Effector memory CD8-positive, alpha-beta T cell (primary cell): ENCODE measurements around the gene TLL1.

Source experiments
- ATAC-seq: fragments of 150-1000 bp; cut with Tn5 transposase; replicated peaks from 2 replicates; pipeline ENCODE4 v1.10.0; 2021; ENCODE audit warnings: mild to moderate bottlenecking, moderate library complexity
- DNase-seq, 3 experiments: peaks; one replicate each; pipeline ENCODE4 v3.0.0; 2021
- H3K27ac Mint-ChIP-seq, 2 donors: one replicate each; pipeline ENCODE4 v1.8.0; 2022; ENCODE audit warnings: mild to moderate bottlenecking in 2 of 2, mixed read lengths in 2 of 2, moderate library complexity in 2 of 2
- H3K27me3 Mint-ChIP-seq, 2 donors: one replicate each; pipeline ENCODE4 v1.8.0; 2022; ENCODE audit warnings: mixed read lengths in 2 of 2
- H3K36me3 Mint-ChIP-seq: one replicate; pipeline ENCODE4 v1.8.0; 2022; ENCODE audit warnings: mild to moderate bottlenecking, moderate library complexity, mixed read lengths; ENCODE audit not compliant: insufficient read depth
- H3K4me1 Mint-ChIP-seq, 2 donors: one replicate each; pipeline ENCODE4 v1.8.0; 2022; ENCODE audit warnings: low read depth in 2 of 2, mixed read lengths in 2 of 2
- H3K4me3 Mint-ChIP-seq, 2 donors: one replicate each; pipeline ENCODE4 v1.8.0; 2022; ENCODE audit warnings: mild to moderate bottlenecking in 2 of 2, mixed read lengths in 2 of 2, moderate library complexity in 2 of 2
- H3K9me3 Mint-ChIP-seq, 2 donors: one replicate each; pipeline ENCODE4 v1.8.0; 2022; ENCODE audit warnings: mixed read lengths in 2 of 2
- total RNA-seq, 9 experiments: gene quantifications; one replicate each; lab custom pipeline; 2026; lab: John Stamatoyannopoulos, UW

Gene TLL1
- 0 to 0.10 (median 0) reads per million in 9 experiments for total RNA-seq

- no peak within 1 kb of the TSS for H3K27ac Mint-ChIP-seq
- H3K4me1 Mint-ChIP-seq = peaks cover 0 to 1% of the 10 kb centered on the region in 2 donors
- peaks cover 3% of the 10 kb centered on the region for H3K36me3 Mint-ChIP-seq
- peaks cover 25 to 43% of the 10 kb centered on the region in 2 donors for H3K27me3 Mint-ChIP-seq
- H3K4me3 Mint-ChIP-seq = no peak within 1 kb of the TSS
- no peak for DNase-seq
- peaks cover 0 to 4% of the 10 kb centered on the region in 2 donors for H3K9me3 Mint-ChIP-seq
- ATAC-seq = no peak
Measured at GRCh38 chr4:165872461-165873297, at the start of gene TLL1. Gene TLL1 (plus strand): TSS chr4:165873237. CDS start chr4:165873905, 668 bp downstream.

DNA sequence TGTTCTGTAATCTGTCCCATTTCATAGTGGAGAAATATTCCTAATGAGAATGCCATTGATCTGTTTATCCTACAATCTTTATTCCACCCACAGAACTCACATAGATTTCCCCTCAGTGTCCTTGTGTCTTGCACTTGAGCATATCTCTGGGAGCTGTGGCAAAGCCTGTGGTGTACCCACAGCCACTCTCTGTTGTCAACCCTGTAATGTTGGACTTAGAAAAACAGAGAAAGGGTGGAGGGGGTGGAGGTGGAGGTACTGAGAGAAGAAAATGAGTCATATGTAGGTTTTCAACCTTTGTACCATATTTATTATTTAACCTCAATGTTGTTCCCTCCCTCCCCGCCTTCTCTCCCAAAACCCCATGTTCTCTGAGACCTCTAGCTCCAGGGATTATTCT, 46.9 kb upstream of the TLL1 start:
- no peak for ATAC-seq
- no peak for DNase-seq
- Mint-ChIP-seq H3K4me3 (no peak overlapping the region), H3K27ac (no peak overlapping the region), H3K36me3 (no peaks in the 10 kb centered on the region), H3K9me3 (peaks cover 8 to 22% of the 10 kb centered on the region in 2 donors), H3K27me3 (no peaks in the 10 kb centered on the region), H3K4me1 (no peaks in the 10 kb centered on the region)

- Mint-ChIP-seq H3K27me3 (no peaks in the 10 kb centered on the region), H3K27ac (no peak overlapping the region), H3K9me3 (peaks cover 9 to 16% of the 10 kb centered on the region in 2 donors), H3K4me1 (no peaks in the 10 kb centered on the region), H3K36me3 (no peaks in the 10 kb centered on the region), H3K4me3 (no peak overlapping the region)
- DNase-seq = no peak
- no peak for ATAC-seq
Measured at GRCh38 chr4:165827018-165827417, 46.0 kb upstream of the TLL1 start.

DNA sequence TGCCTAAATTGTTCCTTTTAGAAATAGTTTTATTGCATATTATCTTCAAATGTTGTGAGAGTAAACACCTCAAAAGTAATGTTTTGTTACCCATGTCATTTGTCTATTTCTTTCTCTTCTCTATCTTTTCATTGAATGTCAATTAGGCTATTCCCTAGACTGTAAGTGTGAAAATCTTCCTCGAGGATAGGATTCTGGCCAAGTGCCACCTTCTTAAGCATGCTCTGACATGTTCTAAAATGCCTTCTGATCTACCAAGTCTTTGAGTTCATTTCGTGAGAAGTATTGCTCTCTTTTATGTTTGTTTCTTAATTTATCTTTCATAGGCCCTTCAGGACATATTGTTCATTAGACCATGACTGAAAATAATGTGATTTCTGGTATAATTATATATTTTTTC, 44.1 kb upstream of the TLL1 start:
- Mint-ChIP-seq H3K36me3 (no peaks in the 10 kb centered on the region), H3K27me3 (no peaks in the 10 kb centered on the region), H3K4me3 (no peak overlapping the region), H3K9me3 (peaks cover 7 to 14% of the 10 kb centered on the region in 2 donors), H3K4me1 (no peaks in the 10 kb centered on the region), H3K27ac (no peak overlapping the region)
- ATAC-seq (no peak), DNase-seq (no peak)

DNA sequence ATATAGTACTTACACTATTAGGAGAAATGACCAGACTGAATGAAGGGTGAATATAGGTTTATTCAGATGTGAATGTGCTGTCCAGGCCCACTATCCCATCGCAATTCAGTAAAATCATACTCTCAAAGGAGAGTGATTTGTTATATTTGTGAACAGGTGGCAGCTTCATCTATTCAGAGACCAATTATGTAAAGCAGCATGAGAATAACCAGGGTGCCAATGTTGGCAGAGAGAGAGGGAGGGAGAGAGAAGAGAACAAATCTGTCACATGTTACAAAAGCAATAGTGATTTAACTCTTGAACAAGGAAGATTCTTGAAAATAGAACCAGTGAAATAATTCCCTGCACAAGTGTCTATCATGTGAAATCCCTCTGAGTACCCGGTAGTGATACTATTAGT, 38.9 kb upstream of the TLL1 start:
- DNase-seq (no peak), ATAC-seq (no peak)
- no peaks in the 10 kb centered on the region for H3K36me3 Mint-ChIP-seq
- peaks cover 3 to 7% of the 10 kb centered on the region in 2 donors for H3K9me3 Mint-ChIP-seq
- H3K27ac Mint-ChIP-seq = no peak overlapping the region
- H3K4me1 Mint-ChIP-seq = no peaks in the 10 kb centered on the region
- no peaks in the 10 kb centered on the region for H3K27me3 Mint-ChIP-seq
- no peak overlapping the region for H3K4me3 Mint-ChIP-seq

- DNase-seq = no peak
Measured at GRCh38 chr4:165838575-165838974, 34.5 kb upstream of the TLL1 start.

DNA sequence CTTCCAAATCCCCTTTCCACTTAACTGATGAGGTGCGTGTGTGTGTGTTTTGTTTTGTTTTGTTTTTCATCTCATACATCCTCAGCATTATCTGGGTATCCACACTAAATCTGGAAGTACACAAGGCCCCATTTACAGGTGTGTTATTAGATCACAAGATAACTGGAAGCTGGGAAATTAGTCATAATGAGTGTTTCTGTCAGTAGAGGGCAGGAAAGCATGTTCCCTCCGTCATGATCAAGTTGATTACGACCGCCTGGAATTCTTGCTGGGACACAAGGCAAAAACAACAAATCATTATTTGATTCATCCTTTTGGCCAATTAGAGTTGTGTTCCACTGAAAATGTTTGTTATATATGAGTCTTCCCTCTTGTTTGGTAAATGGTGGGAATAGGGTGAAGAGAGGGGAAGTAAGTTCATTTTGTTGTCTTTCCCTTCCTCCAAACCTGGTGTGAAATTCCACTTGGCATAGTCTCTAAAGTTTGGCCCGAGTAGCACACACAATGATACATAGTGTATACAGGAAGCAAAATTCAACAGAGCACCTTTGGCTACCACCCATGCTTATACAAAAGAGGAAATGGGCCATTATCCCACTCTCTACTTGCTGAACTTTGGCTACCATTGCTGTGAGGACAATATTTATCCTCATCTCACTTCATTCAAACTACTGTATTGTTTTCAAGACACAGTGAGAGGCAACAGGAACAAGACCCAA, 33.3 kb upstream of the TLL1 start:
- Mint-ChIP-seq H3K27me3 (no peaks in the 10 kb centered on the region), H3K9me3 (peaks cover 0 to 7% of the 10 kb centered on the region in 2 donors), H3K4me3 (no peak overlapping the region), H3K4me1 (no peaks in the 10 kb centered on the region), H3K27ac (no peak overlapping the region), H3K36me3 (no peaks in the 10 kb centered on the region)
- no peak for DNase-seq
- ATAC-seq = no peak

More at GRCh38 chr4:165838575-165838974, 34.5 kb upstream of the TLL1 start:
- H3K4me3 Mint-ChIP-seq = no peak overlapping the region
- no peaks in the 10 kb centered on the region for H3K27me3 Mint-ChIP-seq
- no peaks in the 10 kb centered on the region for H3K36me3 Mint-ChIP-seq
- no peaks in the 10 kb centered on the region for H3K4me1 Mint-ChIP-seq
- ATAC-seq = no peak
- H3K9me3 Mint-ChIP-seq = peaks cover 0 to 7% of the 10 kb centered on the region in 2 donors
- H3K27ac Mint-ChIP-seq = no peak overlapping the region

- no peak overlapping the region for H3K27ac Mint-ChIP-seq
- peaks cover 0 to 7% of the 10 kb centered on the region in 2 donors for H3K9me3 Mint-ChIP-seq
- H3K36me3 Mint-ChIP-seq = peaks cover 3% of the 10 kb centered on the region
- no peak for DNase-seq
- no peak overlapping the region for H3K4me3 Mint-ChIP-seq
- no peak for ATAC-seq
- H3K4me1 Mint-ChIP-seq = no peaks in the 10 kb centered on the region
- no peaks in the 10 kb centered on the region for H3K27me3 Mint-ChIP-seq
Measured at GRCh38 chr4:165842684-165843083, 30.4 kb upstream of the TLL1 start.

GRCh38 chr4:165844161-165844560, 28.9 kb upstream of the TLL1 start:
- no peak overlapping the region for H3K4me3 Mint-ChIP-seq
- no peak for DNase-seq

GRCh38 chr4:165851256-165851655, 21.8 kb upstream of the TLL1 start:
- Mint-ChIP-seq H3K27ac (no peak overlapping the region), H3K27me3 (no peaks in the 10 kb centered on the region), H3K36me3 (peaks cover 3% of the 10 kb centered on the region), H3K9me3 (no peaks in the 10 kb centered on the region), H3K4me3 (no peak overlapping the region), H3K4me1 (no peaks in the 10 kb centered on the region)
- no peak for DNase-seq
- ATAC-seq = no peak

More at GRCh38 chr4:165844161-165844560, 28.9 kb upstream of the TLL1 start:
- no peak for ATAC-seq
- Mint-ChIP-seq H3K9me3 (peaks cover 0 to 7% of the 10 kb centered on the region in 2 donors), H3K27ac (no peak overlapping the region), H3K36me3 (peaks cover 3% of the 10 kb centered on the region), H3K4me1 (no peaks in the 10 kb centered on the region), H3K27me3 (no peaks in the 10 kb centered on the region)

GRCh38 chr4:165855191-165855590, 17.8 kb upstream of the TLL1 start:
- H3K9me3 Mint-ChIP-seq = peaks cover 0 to 1% of the 10 kb centered on the region in 2 donors
- H3K4me3 Mint-ChIP-seq = no peak overlapping the region
- DNase-seq = no peak
- no peaks in the 10 kb centered on the region for H3K36me3 Mint-ChIP-seq
- H3K4me1 Mint-ChIP-seq = no peaks in the 10 kb centered on the region
- no peak for ATAC-seq
- no peaks in the 10 kb centered on the region for H3K27me3 Mint-ChIP-seq
- no peak overlapping the region for H3K27ac Mint-ChIP-seq

DNA sequence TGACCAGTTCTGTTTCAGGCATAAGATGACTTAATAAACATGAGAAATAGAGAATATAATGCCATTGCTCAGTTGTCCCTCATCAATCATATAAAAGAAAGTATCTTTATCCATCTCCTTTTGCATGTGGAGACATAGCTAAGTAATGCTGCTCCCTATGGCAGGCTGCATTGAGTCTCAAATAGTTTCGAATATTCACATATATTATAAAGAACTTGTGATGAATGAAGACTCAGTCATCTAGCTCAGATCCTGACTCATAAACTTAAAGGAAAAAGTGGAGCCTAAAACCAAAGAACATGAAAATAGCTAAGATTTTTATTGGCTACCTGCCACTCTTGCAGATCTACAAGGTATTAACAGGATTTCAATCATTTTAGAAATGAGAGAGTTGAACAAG, 11.7 kb upstream of the TLL1 start:
- Mint-ChIP-seq H3K9me3 (peaks cover 0 to 1% of the 10 kb centered on the region in 2 donors), H3K4me1 (no peaks in the 10 kb centered on the region), H3K4me3 (no peak overlapping the region), H3K27me3 (no peaks in the 10 kb centered on the region), H3K27ac (no peak overlapping the region), H3K36me3 (no peaks in the 10 kb centered on the region)
- no peak for ATAC-seq
- DNase-seq = no peak

GRCh38 chr4:165864271-165864670, 8.8 kb upstream of the TLL1 start:
- H3K4me1 Mint-ChIP-seq = no peaks in the 10 kb centered on the region
- ATAC-seq (no peak), DNase-seq (no peak)
- no peaks in the 10 kb centered on the region for H3K27me3 Mint-ChIP-seq
- H3K36me3 Mint-ChIP-seq = no peaks in the 10 kb centered on the region
- H3K27ac Mint-ChIP-seq = no peak overlapping the region
- H3K9me3 Mint-ChIP-seq = peaks cover 0 to 1% of the 10 kb centered on the region in 2 donors
- no peak overlapping the region for H3K4me3 Mint-ChIP-seq
